ENCODE results near the gene ARHGEF12.

The ARHGEF12 gene

DNA sequence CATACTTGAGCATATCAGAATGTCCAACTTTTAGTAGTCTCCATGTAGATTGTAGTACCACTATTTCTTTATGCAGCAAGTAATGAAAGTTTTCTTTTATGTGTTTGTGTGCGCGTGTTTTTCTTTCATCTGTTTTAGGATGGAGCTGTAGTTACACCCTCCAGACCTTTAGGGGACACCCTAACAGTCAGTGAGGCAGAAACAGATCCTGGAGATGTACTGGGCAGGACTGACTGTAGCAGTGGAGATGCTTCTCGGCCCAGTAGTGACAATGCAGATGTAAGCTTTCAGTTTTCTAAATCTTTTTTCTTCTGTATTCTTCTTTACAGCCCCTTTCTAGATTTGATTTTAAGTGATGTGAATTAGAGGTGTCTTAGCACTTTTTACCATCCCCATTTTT lies 95.4 kb downstream of the ARHGEF12 start:
- no peak for DNase-seq

- no peak for DNase-seq
These were observed 96.1 kb downstream of the ARHGEF12 start for GRCh38 chr11:120432056-120433018.

DNA sequence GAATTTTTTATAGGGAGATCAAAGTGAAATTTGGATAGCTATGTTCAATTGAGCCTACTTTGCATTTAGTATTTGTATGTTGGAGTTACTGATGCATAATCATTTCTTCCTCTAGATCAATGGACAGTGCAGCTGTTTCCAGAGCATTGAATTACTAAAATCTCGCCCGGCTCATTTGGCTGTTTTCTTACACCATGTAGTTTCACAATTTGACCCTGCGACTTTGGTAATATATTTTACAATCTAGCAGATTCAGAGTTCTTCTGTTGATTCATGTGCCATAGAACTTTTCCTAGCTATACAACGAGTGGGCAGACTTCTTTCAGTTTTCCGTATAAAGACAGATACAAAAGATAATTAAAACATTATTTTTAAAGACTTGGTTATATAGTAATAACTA lies 105.4 kb downstream of the ARHGEF12 start:
- DNase-seq, result no peak

DNA sequence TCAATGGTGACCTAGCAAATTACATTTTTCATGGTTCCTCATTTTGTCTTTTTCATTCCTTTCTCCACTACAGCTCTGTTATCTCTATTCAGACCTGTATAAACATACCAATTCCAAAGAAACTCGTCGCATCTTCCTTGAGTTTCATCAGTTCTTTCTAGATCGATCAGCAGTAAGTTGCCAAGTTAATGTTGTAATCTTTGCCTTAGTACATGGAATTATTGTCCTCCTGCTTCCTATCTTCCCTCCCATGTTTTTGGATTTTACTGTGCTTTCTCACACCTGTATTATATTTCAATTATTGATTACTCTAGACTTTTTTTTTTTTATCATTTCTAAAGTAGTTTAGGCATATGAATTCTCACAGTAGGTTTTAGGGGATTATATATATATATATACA lies 105.8 kb downstream of the ARHGEF12 start:
- DNase-seq, result no peak

- no peak for DNase-seq
These were observed 110.6 kb downstream of the ARHGEF12 start for GRCh38 chr11:120446802-120447201.

DNA sequence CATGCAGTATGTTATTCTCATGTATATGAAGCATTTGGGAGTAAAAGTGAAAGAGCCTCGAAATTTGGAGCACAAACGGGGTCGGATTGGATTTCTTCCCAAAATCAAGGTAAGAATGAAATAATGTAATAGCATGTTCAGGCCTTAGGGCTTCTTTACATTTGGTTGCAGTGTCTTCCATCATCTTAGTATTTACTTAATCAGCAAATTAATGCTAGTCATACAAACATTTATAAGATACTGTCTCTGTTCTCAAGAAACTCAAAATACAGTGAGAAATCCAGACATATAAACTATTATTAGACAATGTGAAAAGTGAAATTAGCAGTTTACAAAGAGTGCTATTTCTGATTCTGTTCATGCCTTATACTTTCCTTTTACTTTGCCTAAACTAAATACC lies 112.0 kb downstream of the ARHGEF12 start:
- no peak for DNase-seq

DNA sequence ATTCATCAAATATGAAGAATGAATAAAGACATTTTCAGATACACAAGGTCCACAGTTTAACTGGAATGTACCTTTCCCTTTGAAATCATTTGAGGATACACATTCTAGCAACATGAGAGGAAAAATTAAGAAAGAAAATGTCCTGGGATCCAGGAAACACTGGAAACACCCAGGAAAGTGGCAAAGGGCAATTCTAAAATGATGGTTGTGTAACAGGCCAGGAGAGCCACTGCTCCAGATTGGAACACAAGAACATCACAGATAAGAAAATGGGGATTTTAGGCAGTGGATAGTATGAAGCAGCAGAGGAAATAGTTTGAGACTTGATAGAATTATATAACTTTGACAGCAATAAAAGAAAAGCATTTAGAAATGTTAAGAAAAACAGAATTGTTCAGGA lies 119.3 kb downstream of the ARHGEF12 start:
- DNase-seq, result no peak

DNA sequence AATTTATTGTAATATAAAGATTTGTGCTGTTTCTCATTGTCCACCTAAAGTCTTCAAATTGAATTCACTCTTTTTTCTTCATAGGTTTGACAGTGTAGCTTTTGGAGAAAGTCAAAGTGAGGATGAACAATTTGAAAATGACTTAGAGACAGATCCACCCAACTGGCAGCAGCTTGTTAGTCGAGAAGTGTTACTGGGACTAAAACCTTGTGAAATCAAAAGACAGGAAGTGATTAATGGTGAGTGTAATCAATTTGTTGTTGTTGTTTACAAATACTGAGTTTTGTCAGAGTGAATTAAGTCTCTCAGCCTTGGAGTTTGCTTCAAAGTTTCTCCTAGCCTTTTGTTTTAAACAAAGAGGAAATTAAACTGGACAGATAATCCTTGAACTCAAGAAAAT lies 121.8 kb downstream of the ARHGEF12 start:
- DNase-seq, result no peak

DNA sequence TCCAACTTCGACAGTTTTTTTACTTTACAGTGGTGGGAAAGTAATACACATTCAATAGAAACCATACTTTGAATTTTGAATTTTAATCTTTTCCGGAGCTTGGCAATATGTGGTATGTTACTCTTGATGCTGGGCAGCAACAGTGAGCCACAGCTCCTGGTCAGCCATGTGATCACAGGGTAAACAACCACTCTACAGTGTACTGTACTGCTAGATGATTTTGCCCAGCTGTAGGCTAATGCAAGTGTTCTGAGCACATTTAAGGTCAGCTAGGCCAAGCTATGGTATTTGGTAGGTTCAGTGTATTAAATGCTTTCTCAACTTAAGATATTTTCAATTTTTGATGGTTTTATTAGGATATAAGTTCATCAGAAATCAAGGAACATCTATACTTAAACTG lies 126.6 kb downstream of the ARHGEF12 start:
- no peak for DNase-seq

DNA sequence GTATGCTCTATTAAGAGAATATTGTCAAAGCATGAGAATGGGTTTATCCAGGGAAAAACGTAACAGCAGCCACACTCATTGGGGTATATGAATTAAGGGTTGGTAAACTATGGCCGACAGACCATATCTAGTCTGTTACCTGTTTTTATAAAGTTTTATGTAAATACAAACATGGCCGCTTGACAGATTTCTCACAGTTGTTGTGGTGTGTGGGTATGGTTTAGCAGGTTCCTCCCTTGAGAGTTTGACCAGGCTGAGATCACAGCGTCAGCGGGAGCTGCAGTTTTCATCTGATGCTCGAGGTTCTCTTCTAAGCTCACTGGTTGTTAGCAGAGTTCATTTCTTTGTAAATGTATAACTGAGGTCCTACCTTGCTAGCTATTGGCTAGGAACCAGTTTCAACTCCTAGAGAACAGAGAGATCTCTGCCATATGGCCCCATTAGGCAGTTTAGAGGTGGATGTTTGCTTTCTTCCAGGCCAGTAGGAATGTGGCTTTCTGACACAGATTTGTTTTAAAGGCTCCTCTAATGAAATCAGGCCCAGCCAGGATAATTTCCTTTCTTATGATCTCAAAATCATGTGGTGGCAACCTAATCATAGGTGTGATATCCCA lies 129.8 kb downstream of the ARHGEF12 start:
- DNase-seq, result no peak

DNA sequence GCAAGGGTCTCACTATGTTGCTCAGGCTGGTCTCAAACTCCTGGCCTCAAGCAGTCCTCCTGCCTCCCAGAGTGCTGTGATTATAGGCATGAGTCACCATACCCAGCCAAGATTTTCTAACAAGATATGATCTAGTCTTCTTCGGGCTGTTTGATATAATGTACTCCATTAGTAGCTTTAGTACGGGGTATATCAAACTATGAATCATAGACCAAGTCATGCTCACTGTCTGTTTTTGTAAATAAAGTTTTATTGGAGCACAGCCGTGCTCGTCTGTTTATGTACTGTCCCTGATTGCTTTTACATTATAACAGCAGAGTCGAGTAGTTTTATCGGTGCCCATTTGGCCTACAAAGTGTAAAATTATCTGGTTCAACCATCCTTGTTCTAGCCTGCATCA lies 131.4 kb downstream of the ARHGEF12 start:
- no peak for DNase-seq

DNA sequence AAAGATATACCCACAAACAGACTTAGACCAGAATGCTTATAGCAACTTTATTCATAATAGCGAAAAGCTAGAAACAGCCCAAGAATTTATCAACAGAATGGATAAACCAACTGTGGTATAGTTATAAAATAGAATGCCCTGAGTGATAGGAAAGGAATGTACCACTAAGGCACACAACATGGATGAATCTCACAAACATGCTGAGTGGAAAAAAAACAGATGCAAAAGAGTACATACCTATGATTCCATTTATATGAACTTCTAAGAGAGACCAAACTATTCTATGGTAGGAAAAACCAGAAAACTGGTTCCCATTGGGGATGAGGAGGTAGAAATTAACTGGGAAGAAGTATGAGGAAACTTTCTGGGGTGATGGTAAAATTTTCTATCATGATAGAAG lies 134.9 kb downstream of the ARHGEF12 start:
- DNase-seq, result no peak

- DNase-seq, result no peak
These were observed 135.8 kb downstream of the ARHGEF12 start for GRCh38 chr11:120471994-120472393.

DNA sequence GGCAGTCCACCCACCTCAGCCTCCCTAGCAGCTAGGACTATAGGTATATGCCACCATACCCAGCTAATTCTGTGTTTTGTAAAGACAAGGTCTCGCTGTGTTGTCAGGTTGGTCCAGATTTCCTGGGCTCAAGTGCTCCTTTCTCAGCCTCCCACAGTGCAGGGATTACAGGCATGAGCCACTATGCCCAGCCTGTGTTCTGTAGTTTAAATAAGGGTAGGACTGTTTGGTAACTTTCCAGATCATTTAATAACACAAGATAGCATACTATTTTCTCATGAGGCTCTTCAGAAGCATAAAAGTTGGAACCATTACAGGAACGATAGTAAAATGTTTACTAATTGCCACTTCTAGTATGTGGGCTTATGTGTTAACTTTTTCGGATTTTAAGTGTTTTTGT lies 137.3 kb downstream of the ARHGEF12 start:
- DNase-seq, result no peak

DNA sequence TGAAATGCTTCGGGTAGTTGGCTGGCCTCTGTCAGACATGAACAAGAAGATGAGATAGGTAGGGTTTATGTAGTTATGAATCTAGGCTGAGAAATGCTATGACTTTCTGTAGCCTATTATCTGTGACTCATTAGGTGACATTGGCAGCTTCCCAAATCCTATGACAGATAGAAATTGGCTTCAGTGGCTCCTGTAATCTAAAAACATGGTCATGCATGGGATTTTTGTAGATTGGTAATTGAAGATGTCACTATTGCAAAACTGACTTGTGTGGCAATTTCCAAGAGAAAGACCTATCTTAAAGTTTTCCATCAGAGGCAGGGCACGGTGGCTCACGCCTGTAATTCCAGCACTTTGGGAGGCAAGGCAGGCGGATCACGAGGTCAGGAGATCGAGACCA lies 145.9 kb downstream of the ARHGEF12 start:
- no peak for DNase-seq

GRCh38 chr11:120484722-120485121 lies 148.5 kb downstream of the ARHGEF12 start:
- DNase-seq, result no peak

GRCh38 chr11:120486138-120486537 lies 149.9 kb downstream of the ARHGEF12 start:
- no peak for DNase-seq

- DNase-seq, result no peak
These were observed 153.6 kb downstream of the ARHGEF12 start for GRCh38 chr11:120489799-120490198.

DNA sequence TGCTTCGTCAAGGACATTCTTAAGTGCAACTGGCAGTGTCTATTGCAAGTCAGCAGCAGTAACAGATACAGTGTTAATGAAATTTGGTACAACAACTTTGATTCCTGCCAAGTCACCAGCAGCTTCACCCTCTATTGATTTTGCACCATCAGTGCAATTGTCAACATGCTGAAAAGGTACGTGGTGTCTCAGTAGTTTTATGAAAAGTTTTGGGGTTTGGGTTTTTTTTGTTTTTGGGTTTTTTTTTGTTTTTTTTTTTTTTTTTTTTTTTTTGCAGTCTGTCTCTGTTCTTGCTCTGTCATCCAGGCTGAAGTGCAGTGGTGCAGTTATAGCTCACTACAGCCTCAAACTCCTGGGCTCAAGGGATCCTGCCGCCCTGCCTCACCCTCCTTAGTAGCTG lies 156.3 kb downstream of the ARHGEF12 start:
- DNase-seq, result no peak

DNA sequence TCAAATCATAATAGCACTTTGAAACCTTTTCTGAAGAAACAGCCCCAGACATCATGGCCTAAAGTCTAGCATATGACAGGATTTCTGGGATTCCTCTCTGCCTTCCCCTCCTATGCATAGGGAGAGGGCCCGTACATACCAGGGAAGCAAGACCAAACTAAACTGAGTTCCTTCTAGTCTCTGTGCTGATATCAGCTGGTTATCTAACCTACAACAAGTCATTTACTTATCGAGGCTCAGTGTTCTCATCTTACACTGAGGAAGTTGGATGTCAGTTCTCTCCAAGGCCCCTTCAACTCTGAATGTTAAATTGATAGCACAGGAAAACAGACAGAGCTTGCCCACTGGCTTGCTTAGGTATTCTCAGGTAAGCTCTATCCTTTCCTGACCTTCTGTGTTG lies 158.4 kb downstream of the ARHGEF12 start:
- DNase-seq, result no peak

GRCh38 chr11:120499088-120499487 lies 162.9 kb downstream of the ARHGEF12 start:
- DNase-seq, result no peak

DNA sequence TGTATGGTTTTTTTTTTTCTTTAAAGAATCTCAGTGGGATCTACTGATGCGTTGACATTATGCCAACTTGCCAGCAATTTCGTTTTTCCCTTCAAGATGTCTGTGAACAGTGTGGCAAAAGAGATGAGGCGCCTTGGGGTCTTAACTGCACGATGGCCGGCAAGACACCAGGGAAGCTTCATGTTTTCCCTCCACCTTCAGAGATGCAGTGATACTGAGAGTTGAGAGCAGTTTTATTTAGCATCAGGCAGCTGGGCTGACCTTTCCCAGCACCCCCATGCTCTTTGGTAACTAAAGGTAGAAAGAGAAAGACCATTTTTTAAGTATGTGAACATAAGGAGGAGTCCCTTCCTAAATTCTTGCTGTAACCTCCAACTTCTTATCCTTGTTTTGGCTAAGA lies 163.6 kb downstream of the ARHGEF12 start:
- DNase-seq, result no peak

- no peak for DNase-seq
These were observed 164.3 kb downstream of the ARHGEF12 start for GRCh38 chr11:120500414-120501071.

DNA sequence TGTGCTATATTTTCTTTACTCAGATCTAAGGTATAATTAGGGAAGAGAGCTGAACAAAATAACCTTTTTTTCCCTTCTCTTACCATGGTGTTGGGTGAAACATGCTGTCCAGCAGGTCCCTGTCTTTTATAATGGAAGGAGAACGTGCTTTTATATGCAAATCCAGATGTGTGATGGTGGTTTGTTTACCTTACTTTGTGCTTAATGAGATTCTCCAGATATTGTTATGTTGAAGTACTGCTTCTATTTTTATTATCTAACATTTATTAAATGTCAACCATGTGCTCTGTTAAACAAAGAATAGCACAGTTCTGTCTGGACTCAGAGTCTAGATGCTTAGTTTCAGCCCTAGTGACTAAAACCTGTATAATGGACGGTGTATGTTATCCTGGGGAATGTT lies 165.2 kb downstream of the ARHGEF12 start:
- no peak for DNase-seq
